RWPE1 (cell line): ENCODE measurements around the gene NSG1.

Experiments
- CTCF ChIA-PET: fragments of 350-600 bp; sonication (Branson Sonifier 250); formaldehyde crosslinking; extraction: SDS; loops from one replicate; lab custom pipeline; 2021; lab: Yijun Ruan, JAX
- POLR2A ChIA-PET: fragments of 400-600 bp; formaldehyde crosslinking; extraction: SDS; loops from one replicate; lab custom pipeline; 2020; ENCODE audit warnings: antibody characterized with exemption; ENCODE audit not compliant: low non-redundant PET; lab: Yijun Ruan, JAX
- DNase-seq: peaks from one replicate; pipeline ENCODE4 v3.0.0; 2012; ENCODE audit warnings: low spot score
- H3K27ac ChIP-seq: fragments of 450-650 bp; 2 replicates; pipeline ENCODE4 v1.5.1; 2017
- CTCF ChIP-seq: fragments of 450-650 bp; conservative IDR thresholded peaks from 2 replicates; pipeline ENCODE4 v1.5.1; 2017; ENCODE audit warnings: low read depth, mild to moderate bottlenecking

Gene NSG1

GRCh38 chr4:4415107-4415805 lies 28.4 kb downstream of the NSG1 start:
- ChIA-PET CTCF (no interaction called here), POLR2A (no interaction called here)
- no peak for DNase-seq
- TF ChIP-seq CTCF: no peak
- H3K27ac ChIP-seq: no peak overlapping the region

- no peak overlapping the region for H3K27ac ChIP-seq
- ChIA-PET CTCF (no interaction called here), POLR2A (no interaction called here)
- DNase-seq: no peak
- no peak for TF ChIP-seq CTCF
Measured at GRCh38 chr4:4415806-4416805, 29.2 kb downstream of the NSG1 start.

GRCh38 chr4:4416981-4417380 lies 30.1 kb downstream of the NSG1 start:
- H3K27ac ChIP-seq: no peak overlapping the region
- ChIA-PET CTCF (interaction anchor here (0.7 kb wide), 1 partner anchor 1018 kb away, joined by 3 read pairs; no protein-coding TSS in a partner anchor), POLR2A (no interaction called here)
- TF ChIP-seq CTCF: no peak
- no peak for DNase-seq

GRCh38 chr4:4417886-4418285 lies 31.0 kb downstream of the NSG1 start:
- no peak for TF ChIP-seq CTCF
- ChIA-PET CTCF (interaction anchor here (0.7 kb wide), 1 partner anchor 1017 kb away, joined by 3 read pairs; no protein-coding TSS in a partner anchor), POLR2A (no interaction called here)
- no peak overlapping the region for H3K27ac ChIP-seq
- no peak for DNase-seq

GRCh38 chr4:4418676-4419390 lies 31.9 kb downstream of the NSG1 start:
- TF ChIP-seq CTCF: no peak
- DNase-seq: no peak
- H3K27ac ChIP-seq: no peak overlapping the region
- ChIA-PET CTCF (no interaction called here), POLR2A (no interaction called here)

- H3K27ac ChIP-seq: no peak overlapping the region
- no peak for DNase-seq
- ChIA-PET CTCF (no interaction called here), POLR2A (no interaction called here)
- TF ChIP-seq CTCF: no peak
Measured at GRCh38 chr4:4419896-4420295, 33.0 kb downstream of the NSG1 start.
